NCI-H187 treated with DMSO at 0.1 percent for 48 hours (cell line): ENCODE results near the gene RPS6KA2.
"Not testable (repeated sequence)": the region's sequence is repeated elsewhere in the genome, so short reads cannot be mapped to it uniquely, and the experiment has no call there.

Source experiments
- DNase-seq: peaks from one replicate; lab custom pipeline; 2025; lab: John Stamatoyannopoulos, UW

Gene RPS6KA2

DNA sequence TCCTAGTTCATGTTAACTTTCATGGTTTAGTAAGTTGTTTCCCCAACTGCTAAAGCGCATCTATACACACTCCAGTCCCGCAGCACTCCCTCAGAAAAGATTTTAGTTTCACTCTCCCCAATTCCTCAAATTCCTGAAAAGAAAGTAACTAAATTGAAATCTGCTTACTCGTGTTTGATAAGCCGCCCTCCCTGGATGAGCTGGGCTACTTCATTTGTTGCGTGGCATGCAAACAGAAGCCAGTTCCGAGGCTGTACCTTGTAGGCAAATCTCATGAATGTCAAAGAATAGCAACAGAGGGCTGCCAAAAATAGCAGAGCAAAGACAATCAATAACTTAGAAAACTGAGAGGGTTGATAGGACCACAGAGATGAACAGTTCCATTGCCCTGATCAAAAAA lies 261.2 kb downstream of the RPS6KA2 start:
- no peak for DNase-seq

DNA sequence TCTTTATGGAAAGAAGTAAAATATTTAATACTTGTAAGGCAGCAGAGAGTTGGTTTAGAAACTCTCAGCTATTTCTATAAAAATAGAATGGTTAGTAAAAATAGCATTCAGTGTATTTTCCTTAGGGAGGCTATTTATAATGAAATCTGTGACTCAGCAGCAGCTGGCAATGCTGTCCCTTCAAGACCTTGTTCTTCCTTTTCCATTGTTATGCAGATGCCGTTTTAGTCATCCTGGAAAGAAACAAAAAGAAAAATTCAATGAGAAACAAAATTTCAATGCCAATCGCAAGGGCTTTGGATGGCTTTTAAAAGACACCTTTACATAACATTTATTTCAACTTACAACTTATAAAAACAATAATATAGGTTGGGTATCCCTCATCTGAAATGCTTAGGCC lies 261.8 kb downstream of the RPS6KA2 start:
- no peak for DNase-seq

DNA sequence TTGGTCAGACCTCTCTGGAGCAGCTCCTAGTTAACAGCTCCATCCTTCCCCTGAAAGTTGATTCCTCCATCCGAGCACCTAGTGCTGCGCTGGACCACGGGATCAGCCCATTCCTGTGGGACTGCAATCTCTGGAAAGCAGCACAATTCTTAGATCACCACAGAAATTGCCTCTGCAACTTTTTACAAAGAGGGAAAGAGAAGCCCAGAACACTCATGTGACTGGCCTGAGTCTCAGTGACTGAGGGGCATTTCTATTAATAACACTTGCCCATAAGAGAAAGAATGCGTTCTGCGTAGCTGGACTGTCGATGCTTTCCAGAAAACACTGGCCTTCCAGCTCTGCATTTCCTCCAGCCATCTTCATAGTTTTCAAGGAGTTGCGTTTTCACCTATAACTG lies 262.6 kb downstream of the RPS6KA2 start:
- no peak for DNase-seq

DNA sequence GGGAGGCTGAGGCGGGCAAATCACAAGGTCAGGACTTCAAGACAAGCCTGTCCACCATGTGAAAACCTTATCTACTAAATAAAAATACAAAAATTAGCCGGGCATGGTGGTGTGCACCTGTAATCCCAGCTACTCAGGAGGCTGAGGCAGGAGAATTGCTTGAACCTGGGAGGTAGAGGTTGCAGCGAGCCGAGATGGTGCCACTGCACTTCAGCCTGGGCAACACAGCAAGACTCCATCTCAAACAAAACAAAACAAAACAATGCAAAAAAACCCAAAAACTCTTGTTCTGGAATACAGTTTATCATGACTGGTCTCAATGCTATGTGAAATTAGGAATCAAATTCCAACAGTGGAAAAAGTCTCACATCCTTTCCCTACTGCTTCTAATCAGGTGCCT lies 264.6 kb downstream of the RPS6KA2 start:
- DNase-seq: not testable (repeated sequence)

DNA sequence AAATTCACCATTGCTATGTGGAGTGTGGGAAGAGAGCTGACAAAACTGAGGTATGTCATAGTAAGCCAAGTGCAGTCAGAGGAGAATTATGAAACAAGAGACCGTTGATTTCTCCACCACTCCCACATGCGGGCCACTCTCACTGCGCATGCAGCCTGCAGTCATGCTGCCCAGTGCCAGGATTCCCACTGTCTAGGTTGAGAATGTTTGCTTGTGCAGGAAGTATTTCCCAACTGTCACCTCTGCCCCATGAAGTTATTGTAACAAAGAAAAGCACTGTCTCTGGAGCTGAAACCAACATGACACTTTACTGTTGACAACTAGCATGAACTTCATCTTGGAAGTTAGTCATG lies 266.0 kb downstream of the RPS6KA2 start:
- DNase-seq: no peak

DNA sequence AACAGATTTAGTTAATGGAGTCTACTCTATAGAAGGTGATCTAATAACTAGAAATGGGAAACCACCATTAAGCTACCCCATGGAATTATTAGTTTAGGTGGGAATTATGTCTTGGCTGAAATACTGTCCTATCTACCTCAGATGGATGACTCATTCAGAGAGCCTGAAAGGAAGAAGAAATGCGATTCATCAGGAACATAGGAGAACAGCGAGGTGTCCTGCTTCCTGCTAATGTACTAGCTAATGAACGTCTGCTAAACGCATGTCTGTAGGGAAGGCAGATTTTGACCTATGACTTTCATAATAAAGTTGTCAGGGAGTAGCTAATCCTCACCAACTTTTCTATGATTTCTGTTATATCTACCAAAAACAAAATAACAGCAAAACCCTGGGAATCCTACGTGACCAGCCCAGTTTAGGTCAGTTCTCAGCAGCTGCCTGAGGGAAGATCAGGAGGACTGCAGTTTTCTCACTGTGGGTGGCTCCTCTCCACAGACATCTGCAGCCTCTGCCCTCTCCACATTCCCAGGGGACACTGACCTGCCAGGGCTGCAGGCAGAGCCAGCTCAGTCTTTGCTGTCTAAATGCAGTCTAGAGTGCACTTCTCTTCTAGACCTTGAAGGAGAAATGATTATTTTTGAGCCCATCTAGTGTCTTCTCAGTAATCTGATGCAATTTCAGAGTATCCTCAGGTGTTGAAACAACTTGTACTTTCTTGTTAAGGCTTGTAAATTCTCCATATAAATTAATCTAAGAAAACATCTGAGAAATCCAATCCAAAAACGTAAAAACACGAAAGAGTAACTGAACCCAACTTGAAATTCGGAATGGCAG lies 266.6 kb downstream of the RPS6KA2 start:
- no peak for DNase-seq
